Measurements from ENCODE around the gene GAK.
"Not testable (repeated sequence)": the region's sequence is repeated elsewhere in the genome, so short reads cannot be mapped to it uniquely, and the experiment has no call there.

GAK gene

DNA sequence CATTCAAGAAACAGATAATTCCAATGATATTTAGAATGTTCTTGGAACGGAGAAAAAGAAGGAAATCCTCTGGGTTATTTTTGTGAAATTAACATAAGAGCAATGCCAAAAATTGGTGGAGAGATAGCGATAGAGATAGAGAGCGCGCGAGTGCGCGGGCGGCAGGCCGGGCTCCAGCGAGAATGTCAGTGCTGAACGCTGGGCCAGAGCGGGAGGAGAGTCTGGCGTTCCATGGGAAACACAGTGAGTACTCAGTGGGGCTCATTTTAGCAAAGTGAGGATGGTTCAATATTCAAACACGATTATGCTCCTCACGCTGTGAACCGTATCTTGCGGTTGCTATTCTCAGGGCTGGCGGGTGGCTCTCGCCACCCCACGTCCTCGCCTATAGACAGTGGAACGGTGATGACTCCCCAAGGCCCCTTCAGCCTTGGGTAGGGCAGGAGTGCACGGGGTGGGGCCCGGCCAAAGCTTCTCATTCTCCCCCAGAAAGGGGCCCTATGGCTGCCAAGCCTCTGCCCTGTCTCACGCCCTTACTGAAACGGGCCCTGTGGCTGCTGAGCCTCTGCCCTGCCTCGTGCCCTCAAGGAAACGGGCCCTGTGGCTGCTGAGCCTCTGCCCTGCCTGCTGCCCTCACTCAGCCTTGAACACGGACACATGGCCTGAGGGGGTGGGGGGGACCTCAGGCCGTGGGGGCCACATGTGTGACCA is 123.1 kb downstream of the GAK start:
- no peak for DNase-seq (ENCODE audit: low read depth)

- no peak for DNase-seq (ENCODE audit: low read depth)
These were observed 124.3 kb downstream of the GAK start for GRCh38 chr4:807792-808191.

GRCh38 chr4:806979-807378 is 125.1 kb downstream of the GAK start:
- not testable (repeated sequence) for DNase-seq (ENCODE audit: low read depth)

GRCh38 chr4:804804-805203 is 127.3 kb downstream of the GAK start:
- DNase-seq (ENCODE audit: low read depth), result no peak

- no peak for DNase-seq (ENCODE audit: low read depth)
These were observed 128.2 kb downstream of the GAK start for GRCh38 chr4:803884-804283.

DNA sequence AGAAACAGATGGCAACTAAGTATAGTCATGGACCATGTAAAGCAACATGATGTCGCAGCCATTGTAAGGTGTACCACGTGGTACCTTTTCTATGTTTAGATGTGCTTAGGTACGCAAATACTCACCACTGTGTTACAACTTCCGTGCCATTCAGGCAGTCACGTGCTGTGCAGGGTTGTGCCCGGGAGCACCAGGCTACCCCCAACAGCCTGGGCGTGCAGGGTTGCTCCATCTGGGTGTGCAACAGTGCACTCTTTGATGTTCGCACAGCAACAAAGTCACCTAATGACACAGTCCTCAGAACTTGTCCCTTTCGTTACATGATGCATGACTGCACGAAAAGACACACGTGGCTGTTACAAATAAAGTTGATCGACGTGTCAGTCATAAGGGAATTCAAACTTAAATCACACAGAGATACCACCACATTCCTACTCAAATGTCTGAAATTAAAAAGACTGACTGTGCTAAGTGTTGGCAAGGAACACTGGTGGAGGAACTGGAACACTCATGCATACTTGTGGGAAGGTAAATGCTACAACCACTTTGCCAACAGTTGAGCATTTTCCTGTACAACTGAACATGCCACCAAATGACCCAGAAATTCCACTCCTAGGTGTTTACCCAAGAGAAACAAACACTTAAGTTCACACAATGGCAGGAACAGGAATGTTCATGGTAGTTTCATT is 130.5 kb downstream of the GAK start:
- DNase-seq (ENCODE audit: low read depth), result no peak
